Ramos (cell line): ENCODE measurements around the gene CRIP3.
"Not testable (repeated sequence)": the region's sequence is repeated elsewhere in the genome, so short reads cannot be mapped to it uniquely, and the experiment has no call there.

Experiments used
- in situ Hi-C: fragments of 300-500 bp; cut with MboI; formaldehyde crosslinking; loops from one replicate; pipeline ENCODE4 v1.14.3; 2022; ENCODE audit warnings: low sequenced_read_pairs; ENCODE audit not compliant: unreplicated experiment

Gene CRIP3

GRCh38 chr6:43307451-43308100 lies 1.1 kb downstream of the CRIP3 start:
- in situ Hi-C loops, result no loop called here

- in situ Hi-C loops, result no loop called here
These were observed 2.5 kb downstream of the CRIP3 start for GRCh38 chr6:43306086-43306485.

DNA sequence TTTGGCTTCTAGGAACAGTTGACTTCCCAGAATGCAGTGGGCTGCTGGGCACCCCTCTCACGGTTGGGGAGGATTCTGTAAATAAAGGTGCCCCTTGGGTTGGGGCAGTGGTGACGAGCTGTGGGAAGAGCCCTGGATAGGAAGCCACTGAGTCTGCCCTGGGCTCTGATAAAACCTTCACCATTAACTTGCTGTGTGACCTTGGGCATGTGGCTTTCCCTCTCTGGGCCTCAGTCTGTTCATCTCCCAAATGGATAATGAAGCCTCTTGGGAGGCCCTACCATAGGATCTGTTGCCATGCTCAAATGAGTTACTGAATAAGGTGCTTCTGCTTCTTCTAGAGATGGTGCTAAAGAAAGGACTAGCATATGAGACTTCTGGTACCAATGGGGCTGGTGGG lies 3.7 kb downstream of the CRIP3 start:
- in situ Hi-C loops, result no loop called here

- in situ Hi-C loops, result no loop called here
These were observed 4.3 kb downstream of the CRIP3 start for GRCh38 chr6:43304361-43304760.

DNA sequence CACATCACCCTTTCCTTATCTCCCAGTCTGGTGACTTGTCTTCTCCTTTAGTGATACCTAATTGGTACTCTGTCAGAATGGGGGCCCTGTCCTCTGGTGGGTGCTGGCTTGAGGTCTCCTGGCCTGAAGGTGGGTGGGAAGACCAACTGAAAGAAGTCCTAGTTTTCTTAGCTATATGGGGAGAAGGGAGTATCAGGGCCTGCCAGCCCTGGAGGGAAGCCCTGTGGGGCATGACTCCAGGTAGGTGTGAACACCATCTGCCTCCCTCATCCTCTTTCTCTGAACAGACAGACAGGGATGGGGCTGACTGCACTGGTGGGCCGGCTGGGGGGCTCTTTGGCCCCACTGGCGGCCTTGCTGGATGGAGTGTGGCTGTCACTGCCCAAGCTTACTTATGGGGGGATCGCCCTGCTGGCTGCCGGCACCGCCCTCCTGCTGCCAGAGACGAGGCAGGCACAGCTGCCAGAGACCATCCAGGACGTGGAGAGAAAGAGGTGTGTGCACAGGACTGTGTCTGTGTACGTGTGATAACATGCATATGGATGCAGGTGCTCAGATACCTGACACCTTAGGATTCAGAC lies 4.8 kb downstream of the CRIP3 start:
- in situ Hi-C loops, result no loop called here

DNA sequence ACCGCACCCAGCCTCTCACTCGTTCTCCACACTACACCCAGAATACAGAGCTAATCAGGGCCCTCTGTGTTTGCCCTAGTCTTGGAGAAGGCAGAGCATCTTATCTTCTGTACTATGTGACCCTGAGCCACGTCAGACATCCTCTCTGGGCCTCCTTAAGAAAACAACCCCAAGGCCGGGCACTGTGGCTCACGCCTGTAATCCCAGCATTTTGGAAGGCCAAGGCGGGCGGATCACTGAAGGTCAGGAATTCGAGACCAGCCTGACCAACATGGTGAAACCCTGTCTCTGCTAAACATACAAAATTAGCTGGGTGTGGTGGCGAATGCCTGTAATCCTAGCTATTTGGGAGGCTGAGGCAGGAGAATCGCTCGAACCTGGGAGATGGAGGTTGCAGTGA lies 5.6 kb downstream of the CRIP3 start:
- in situ Hi-C loops, result not testable (repeated sequence)

GRCh38 chr6:43302126-43302525 lies 6.5 kb downstream of the CRIP3 start:
- in situ Hi-C loops, result no loop called here

GRCh38 chr6:43301081-43301870 lies 7.3 kb downstream of the CRIP3 start:
- in situ Hi-C loops, result no loop called here

- in situ Hi-C loops, result no loop called here
These were observed 9.0 kb downstream of the CRIP3 start for GRCh38 chr6:43299338-43300293.

DNA sequence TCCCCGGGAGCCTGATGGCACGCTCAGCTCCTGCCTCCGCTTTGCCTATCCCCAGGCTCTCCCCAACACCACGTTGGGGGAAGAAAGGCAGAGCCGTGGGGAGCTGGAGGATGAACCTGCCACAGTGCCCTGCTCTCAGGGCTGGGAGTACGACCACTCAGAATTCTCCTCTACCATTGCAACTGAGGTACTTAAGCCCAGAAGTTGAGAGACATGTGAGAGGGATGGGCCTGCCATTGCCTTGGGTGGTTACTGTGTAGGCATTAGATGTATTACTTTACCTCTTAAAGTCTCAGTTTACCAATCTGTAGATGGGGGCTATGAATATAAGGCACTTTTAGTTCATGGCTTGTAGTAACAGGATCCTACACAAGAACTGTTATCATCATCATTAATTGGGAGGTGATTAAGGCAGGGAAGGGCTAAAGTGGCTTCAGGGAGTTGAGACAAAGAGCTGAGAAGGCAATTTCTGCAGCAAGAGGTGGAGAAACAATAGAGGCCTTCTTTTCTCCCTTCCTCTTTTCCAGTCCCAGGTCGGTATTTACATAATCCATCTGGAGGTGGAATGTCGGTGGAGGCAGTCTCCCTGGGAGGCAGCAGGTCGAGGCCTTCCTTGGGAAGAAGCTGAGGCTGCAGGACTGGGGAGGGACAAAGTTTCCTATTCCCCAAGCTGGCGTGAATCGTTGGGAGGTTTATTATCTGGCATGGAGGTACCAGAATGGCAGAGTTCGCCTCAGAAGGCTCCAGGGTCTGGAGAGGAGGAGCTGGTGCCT lies 9.9 kb downstream of the CRIP3 start:
- in situ Hi-C loops, result no loop called here

DNA sequence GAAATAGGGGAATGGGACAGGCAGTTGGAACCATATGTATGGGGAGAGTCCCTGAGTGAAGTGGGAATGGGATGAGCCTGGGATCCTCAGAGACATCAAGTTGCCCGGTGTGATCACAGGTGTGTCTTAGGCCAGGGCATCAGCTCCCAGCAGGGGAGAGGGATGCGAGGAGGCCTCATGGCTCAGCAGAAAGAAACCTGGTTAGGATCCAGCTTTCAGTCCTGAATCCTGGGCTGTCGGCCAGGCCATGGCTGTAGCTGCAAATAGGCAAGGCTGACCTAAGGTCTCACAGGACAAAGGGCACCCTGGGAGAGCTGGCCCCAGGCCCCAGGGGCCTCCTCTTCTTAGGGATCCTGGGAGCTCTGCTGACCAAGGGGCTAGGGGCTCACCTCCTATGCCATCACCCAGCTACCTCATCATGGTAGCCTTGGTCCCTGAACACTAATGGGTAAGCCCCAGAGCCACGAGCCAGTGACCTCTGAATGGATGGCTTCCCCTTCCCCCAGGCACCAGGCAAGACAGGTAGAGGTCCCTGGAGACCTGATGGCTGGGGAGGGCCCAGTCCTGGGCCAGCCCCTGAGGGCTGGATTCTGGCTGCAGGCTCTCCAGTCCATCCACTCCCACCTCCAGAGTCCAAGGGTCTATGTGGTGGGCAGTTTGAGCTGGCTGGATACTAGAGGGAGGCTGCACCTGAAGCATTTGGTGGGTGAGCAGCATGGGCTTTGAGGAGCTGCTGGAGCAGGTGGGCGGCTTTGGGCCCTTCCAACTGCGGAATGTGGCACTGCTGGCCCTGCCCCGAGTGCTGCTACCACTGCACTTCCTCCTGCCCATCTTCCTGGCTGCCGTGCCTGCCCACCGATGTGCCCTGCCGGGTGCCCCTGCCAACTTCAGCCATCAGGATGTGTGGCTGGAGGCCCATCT lies 10.7 kb downstream of the CRIP3 start, which contains the start of gene SLC22A7:
SLC22A7 (plus strand) TSS at position 617 of the 921 bp plus-strand sequence; CDS start at position 716, 99 bp downstream.
- in situ Hi-C loops, result no loop called here

- in situ Hi-C loops, result no loop called here
These were observed 11.7 kb downstream of the CRIP3 start for GRCh38 chr6:43296780-43297497.

GRCh38 chr6:43295456-43295855 lies 13.2 kb downstream of the CRIP3 start:
- in situ Hi-C loops, result no loop called here

- in situ Hi-C loops, result no loop called here
These were observed 14.1 kb downstream of the CRIP3 start for GRCh38 chr6:43294536-43294935.

GRCh38 chr6:43293698-43294097 lies 14.9 kb downstream of the CRIP3 start:
- in situ Hi-C loops, result no loop called here

GRCh38 chr6:43292763-43293318 lies 15.8 kb downstream of the CRIP3 start:
- in situ Hi-C loops, result no loop called here

GRCh38 chr6:43292341-43292740 lies 16.3 kb downstream of the CRIP3 start:
- in situ Hi-C loops, result no loop called here

GRCh38 chr6:43291708-43292107 lies 16.9 kb downstream of the CRIP3 start:
- in situ Hi-C loops, result no loop called here
